T-helper 17 cell (primary cell): ENCODE measurements around the gene GAB2. TPM values are rescaled to one million over a fixed set of nuclear protein-coding genes. Genes with fewer than 3 reads are reported as not detected.
A peak's percentile ranks its signal among the peaks of the same experiment; 100 is the strongest.
"Not testable (repeated sequence)": the region's sequence is repeated elsewhere in the genome, so short reads cannot be mapped to it uniquely, and the experiment has no call there.

Experiments
- ATAC-seq: fragments of 150-1000 bp; cut with Tn5 transposase; 2 replicates; pipeline ENCODE4 v1.10.0; 2021; ENCODE audit warnings: mild to moderate bottlenecking, moderate library complexity
- DNase-seq, 3 donors: peaks; one replicate each; pipeline versions ENCODE4 v3.0.0 to v3.0.0-alpha.2; 2020 to 2021
- H3K9me3 ChIP-seq: one replicate; pipeline ENCODE4 v1.7.0; 2013; ENCODE audit warnings: low read length, mild to moderate bottlenecking; ENCODE audit not compliant: control insufficient read depth, poor library complexity, severe bottlenecking
- H3K27ac Mint-ChIP-seq: one replicate; pipeline ENCODE4 v1.8.0; 2022; ENCODE audit warnings: mild to moderate bottlenecking, moderate library complexity, mixed read lengths
- H3K27me3 Mint-ChIP-seq: one replicate; pipeline ENCODE4 v1.8.0; 2022; ENCODE audit warnings: mixed read lengths
- H3K36me3 Mint-ChIP-seq: one replicate; pipeline ENCODE4 v1.8.0; 2022; ENCODE audit warnings: low read depth, mixed read lengths
- H3K4me1 Mint-ChIP-seq: one replicate; pipeline ENCODE4 v1.8.0; 2022; ENCODE audit warnings: mild to moderate bottlenecking, mixed read lengths
- H3K4me3 Mint-ChIP-seq: one replicate; pipeline ENCODE4 v1.8.0; 2022; ENCODE audit warnings: mild to moderate bottlenecking, moderate library complexity, mixed read lengths
- total RNA-seq, 4 donors: library from RNA in 2 of 4; stranded (reverse) in 2 of 4; gene quantifications; one replicate each; pipeline ENCODE4 v1.2.3 and lab custom pipeline; 2022 to 2026

Gene GAB2
- total RNA-seq (10 to 100 TPM; 10.3 to 14.4 TPM), total RNA-seq (lab: John Stamatoyannopoulos, UW) (17.4 to 38.2 reads per million in 2 donors)

GRCh38 chr11:78417175-78417887 lies at the start of gene GAB2:
Gene GAB2 (minus strand): TSS chr11:78417820. CDS start chr11:78417720, 100 bp downstream.
- peak within 1 kb of the TSS; percentile 96 for H3K4me3 Mint-ChIP-seq
- H3K27ac Mint-ChIP-seq: peak within 1 kb of the TSS; percentile 90
- peak; percentile 24 to 37 (median 37) for DNase-seq
- H3K27me3 Mint-ChIP-seq: peaks cover 17% of the 10 kb centered on the region
- peak; percentile 47 for ATAC-seq
- peaks cover 2% of the 10 kb centered on the region for H3K36me3 Mint-ChIP-seq
- peaks cover 27% of the 10 kb centered on the region for H3K4me1 Mint-ChIP-seq
- no peaks in the 10 kb centered on the region for H3K9me3 ChIP-seq

GRCh38 chr11:78467370-78467769 lies 49.8 kb upstream of the GAB2 start:
- Mint-ChIP-seq H3K27ac (peak overlapping the region; percentile 82), H3K27me3 (no peaks in the 10 kb centered on the region), H3K36me3 (peaks cover 9% of the 10 kb centered on the region), H3K4me3 (no peak overlapping the region), H3K4me1 (peaks cover 17% of the 10 kb centered on the region)
- ATAC-seq: no peak
- H3K9me3 ChIP-seq: no peaks in the 10 kb centered on the region
- no peak for DNase-seq

GRCh38 chr11:78465169-78465942 lies 47.7 kb upstream of the GAB2 start:
- H3K36me3 Mint-ChIP-seq: peaks cover 17% of the 10 kb centered on the region
- no peaks in the 10 kb centered on the region for H3K9me3 ChIP-seq
- peak overlapping the region; percentile 97 for H3K27ac Mint-ChIP-seq
- peak in 1 of 3 donors; percentile 13 for DNase-seq
- ATAC-seq: peak; percentile 96
- H3K4me1 Mint-ChIP-seq: peaks cover 17% of the 10 kb centered on the region
- H3K27me3 Mint-ChIP-seq: no peaks in the 10 kb centered on the region
- peak overlapping the region; percentile 78 for H3K4me3 Mint-ChIP-seq

- not testable (repeated sequence) for H3K9me3 ChIP-seq, H3K4me3 Mint-ChIP-seq, H3K27me3 Mint-ChIP-seq, DNase-seq, ATAC-seq
- peaks cover 15% of the 10 kb centered on the region for H3K4me1 Mint-ChIP-seq
- peaks cover 20% of the 10 kb centered on the region for H3K36me3 Mint-ChIP-seq
- peak overlapping the region; percentile 97 for H3K27ac Mint-ChIP-seq
Observed at GRCh38 chr11:78464787-78465168, 47.2 kb upstream of the GAB2 start.

- Mint-ChIP-seq H3K27ac (peak overlapping the region; percentile 69), H3K4me1 (peaks cover 5% of the 10 kb centered on the region), H3K36me3 (peaks cover 16% of the 10 kb centered on the region), H3K27me3 (no peaks in the 10 kb centered on the region), H3K4me3 (no peak overlapping the region)
- no peaks in the 10 kb centered on the region for H3K9me3 ChIP-seq
- no peak for DNase-seq
- ATAC-seq: no peak
Observed at GRCh38 chr11:78460471-78460870, 42.9 kb upstream of the GAB2 start.

GRCh38 chr11:78459738-78460137 lies 42.1 kb upstream of the GAB2 start:
- H3K27ac Mint-ChIP-seq: no peak overlapping the region
- no peak for DNase-seq
- H3K27me3 Mint-ChIP-seq: no peaks in the 10 kb centered on the region
- no peak overlapping the region for H3K4me3 Mint-ChIP-seq
- H3K4me1 Mint-ChIP-seq: peaks cover 2% of the 10 kb centered on the region
- no peak for ATAC-seq
- no peaks in the 10 kb centered on the region for H3K9me3 ChIP-seq
- peaks cover 16% of the 10 kb centered on the region for H3K36me3 Mint-ChIP-seq

- Mint-ChIP-seq H3K4me3 (no peak overlapping the region), H3K36me3 (peaks cover 16% of the 10 kb centered on the region), H3K4me1 (peaks cover 10% of the 10 kb centered on the region), H3K27ac (no peak overlapping the region), H3K27me3 (no peaks in the 10 kb centered on the region)
- no peaks in the 10 kb centered on the region for H3K9me3 ChIP-seq
- DNase-seq (no peak), ATAC-seq (no peak)
Observed at GRCh38 chr11:78457448-78457847, 39.8 kb upstream of the GAB2 start.

- Mint-ChIP-seq H3K36me3 (peaks cover 2% of the 10 kb centered on the region), H3K27ac (peak overlapping the region; percentile 74), H3K4me3 (no peak overlapping the region), H3K4me1 (peaks cover 18% of the 10 kb centered on the region), H3K27me3 (no peaks in the 10 kb centered on the region)
- no peak for ATAC-seq
- H3K9me3 ChIP-seq: no peaks in the 10 kb centered on the region
- DNase-seq: no peak
Observed at GRCh38 chr11:78453140-78453935, 35.7 kb upstream of the GAB2 start.

GRCh38 chr11:78451371-78452150 lies 33.9 kb upstream of the GAB2 start:
- ATAC-seq (no peak), DNase-seq (no peak)
- peaks cover 2% of the 10 kb centered on the region for H3K36me3 Mint-ChIP-seq
- H3K4me3 Mint-ChIP-seq: no peak overlapping the region
- no peak overlapping the region for H3K27ac Mint-ChIP-seq
- H3K27me3 Mint-ChIP-seq: no peaks in the 10 kb centered on the region
- peaks cover 18% of the 10 kb centered on the region for H3K4me1 Mint-ChIP-seq
- H3K9me3 ChIP-seq: no peaks in the 10 kb centered on the region

GRCh38 chr11:78450866-78451265 lies 33.2 kb upstream of the GAB2 start:
- Mint-ChIP-seq H3K36me3 (peaks cover 2% of the 10 kb centered on the region), H3K4me1 (peaks cover 18% of the 10 kb centered on the region), H3K27me3 (no peaks in the 10 kb centered on the region), H3K27ac (no peak overlapping the region), H3K4me3 (no peak overlapping the region)
- ATAC-seq (no peak), DNase-seq (no peak)
- H3K9me3 ChIP-seq: no peaks in the 10 kb centered on the region

GRCh38 chr11:78449866-78450265 lies 32.2 kb upstream of the GAB2 start:
- no peak overlapping the region for H3K4me3 Mint-ChIP-seq
- DNase-seq (no peak), ATAC-seq (no peak)
- no peaks in the 10 kb centered on the region for H3K9me3 ChIP-seq
- H3K27ac Mint-ChIP-seq: no peak overlapping the region
- H3K36me3 Mint-ChIP-seq: no peaks in the 10 kb centered on the region
- peaks cover 18% of the 10 kb centered on the region for H3K4me1 Mint-ChIP-seq
- no peaks in the 10 kb centered on the region for H3K27me3 Mint-ChIP-seq

- no peaks in the 10 kb centered on the region for H3K36me3 Mint-ChIP-seq
- H3K4me1 Mint-ChIP-seq: peaks cover 5% of the 10 kb centered on the region
- H3K27ac Mint-ChIP-seq: no peak overlapping the region
- ATAC-seq (no peak), DNase-seq (no peak)
- H3K9me3 ChIP-seq: no peaks in the 10 kb centered on the region
- H3K27me3 Mint-ChIP-seq: no peaks in the 10 kb centered on the region
- no peak overlapping the region for H3K4me3 Mint-ChIP-seq
Observed at GRCh38 chr11:78446210-78446609, 28.6 kb upstream of the GAB2 start.
